Measurements from ENCODE around the gene REV3L.

The REV3L gene

GRCh38 chr6:111338843-111339242 is 144.2 kb downstream of the REV3L start:
- Histone ChIP-seq H3K27me3 (ENCODE audit: insufficient read depth, low read depth) (no peaks in the 10 kb centered on the region), H3K79me2 (ENCODE audit: insufficient read depth, low read depth) (no peaks in the 10 kb centered on the region), H3K9ac (no peak overlapping the region), H3K4me2 (peak overlapping the region; percentile 45), H4K20me1 (ENCODE audit: insufficient read depth) (no peaks in the 10 kb centered on the region), H3K27ac (no peak overlapping the region; the same call in 1 of the 2 replicates), H2AFZ (ENCODE audit: low read depth) (no peak overlapping the region), H3K4me3 (IDR thresholded peaks at IDR 0.05; ENCODE audit: insufficient read depth, low read depth, low read length) (no peak overlapping the region), H3K4me1 (ENCODE audit: low read depth, poor library complexity, severe bottlenecking) (peaks cover 25% of the 10 kb centered on the region), H3K36me3 (ENCODE audit: insufficient read depth) (no peaks in the 10 kb centered on the region)
- no peak for TF ChIP-seq CTCF (conservative IDR thresholded peaks at IDR 0.05; ENCODE audit: low read depth, low read length)

GRCh38 chr6:111337829-111338236 is 145.2 kb downstream of the REV3L start:
- Histone ChIP-seq H3K4me2 (no peak overlapping the region), H3K27me3 (ENCODE audit: insufficient read depth, low read depth) (no peaks in the 10 kb centered on the region), H3K4me1 (ENCODE audit: low read depth, poor library complexity, severe bottlenecking) (peaks cover 25% of the 10 kb centered on the region), H3K36me3 (ENCODE audit: insufficient read depth) (no peaks in the 10 kb centered on the region), H3K9ac (no peak overlapping the region), H4K20me1 (ENCODE audit: insufficient read depth) (no peaks in the 10 kb centered on the region), H3K27ac (no peak overlapping the region), H2AFZ (ENCODE audit: low read depth) (no peak overlapping the region), H3K79me2 (ENCODE audit: insufficient read depth, low read depth) (no peaks in the 10 kb centered on the region), H3K4me3 (IDR thresholded peaks at IDR 0.05; ENCODE audit: insufficient read depth, low read depth, low read length) (no peak overlapping the region)
- TF ChIP-seq CTCF (conservative IDR thresholded peaks at IDR 0.05; ENCODE audit: low read depth, low read length) = no peak

DNA sequence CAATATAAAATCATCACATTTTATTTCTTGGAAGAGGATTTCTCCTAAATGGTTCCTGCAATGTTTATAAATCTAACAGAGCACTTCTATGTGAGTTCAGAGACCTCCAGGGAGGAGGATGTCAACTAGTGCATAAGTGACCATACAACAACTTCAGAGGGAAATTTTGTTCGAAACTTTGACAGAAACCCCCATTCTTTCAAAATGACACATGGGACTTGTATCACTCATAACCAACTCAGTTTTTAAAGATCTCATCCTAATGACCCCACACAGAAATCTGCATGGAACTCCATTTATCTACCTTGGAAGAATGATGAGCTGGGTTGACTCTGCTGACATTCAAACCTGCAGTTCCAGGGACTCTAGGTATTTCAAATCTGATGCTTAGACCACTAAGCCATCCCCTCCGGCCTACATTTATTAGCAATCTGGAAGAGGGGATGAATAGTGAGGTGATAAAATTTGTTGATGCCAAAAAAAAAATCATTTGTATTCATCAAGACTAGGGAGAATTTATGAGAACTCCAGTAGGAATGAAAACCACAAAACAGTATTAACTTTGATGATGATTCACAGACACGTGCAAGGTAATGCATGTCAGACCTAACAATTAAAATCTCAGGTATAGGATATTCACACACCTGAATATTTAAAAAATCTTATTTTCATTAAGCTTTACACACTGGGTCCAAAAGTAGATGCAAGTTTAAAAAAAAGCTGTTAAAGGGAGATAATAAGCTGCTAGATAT is 153.0 kb downstream of the REV3L start:
- Histone ChIP-seq H3K79me2 (ENCODE audit: insufficient read depth, low read depth) (no peaks in the 10 kb centered on the region), H3K36me3 (ENCODE audit: insufficient read depth) (no peaks in the 10 kb centered on the region), H2AFZ (ENCODE audit: low read depth) (no peak overlapping the region), H3K27ac (no peak overlapping the region), H4K20me1 (ENCODE audit: insufficient read depth) (no peaks in the 10 kb centered on the region), H3K4me3 (IDR thresholded peaks at IDR 0.05; ENCODE audit: insufficient read depth, low read depth, low read length) (no peak overlapping the region), H3K9ac (no peak overlapping the region), H3K4me1 (ENCODE audit: low read depth, poor library complexity, severe bottlenecking) (no peaks in the 10 kb centered on the region), H3K27me3 (ENCODE audit: insufficient read depth, low read depth) (no peaks in the 10 kb centered on the region), H3K4me2 (no peak overlapping the region)
- TF ChIP-seq CTCF (conservative IDR thresholded peaks at IDR 0.05; ENCODE audit: low read depth, low read length) = no peak

DNA sequence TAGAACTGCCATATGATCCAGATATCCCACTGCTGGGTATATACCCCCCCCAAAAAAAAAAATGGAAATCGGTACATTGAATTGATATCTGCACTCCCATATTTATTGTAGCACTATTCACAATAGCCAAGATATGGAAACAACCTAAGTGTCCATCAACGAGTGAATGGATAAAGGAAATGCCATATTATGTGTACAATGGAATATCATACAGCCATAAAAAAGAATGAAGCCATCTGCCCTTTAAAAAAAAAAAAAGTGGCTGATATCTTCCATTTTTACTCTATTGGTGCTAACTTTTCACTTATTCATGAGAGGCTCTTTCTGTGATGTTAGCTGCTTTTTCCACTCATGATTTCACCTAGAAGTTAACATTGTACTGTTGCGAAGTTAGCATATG is 156.5 kb downstream of the REV3L start:
- Histone ChIP-seq H3K4me3 (IDR thresholded peaks at IDR 0.05; ENCODE audit: insufficient read depth, low read depth, low read length) (no peak overlapping the region), H3K36me3 (ENCODE audit: insufficient read depth) (no peaks in the 10 kb centered on the region), H4K20me1 (ENCODE audit: insufficient read depth) (no peaks in the 10 kb centered on the region), H2AFZ (ENCODE audit: low read depth) (no peak overlapping the region), H3K4me1 (ENCODE audit: low read depth, poor library complexity, severe bottlenecking) (no peaks in the 10 kb centered on the region), H3K27ac (no peak overlapping the region), H3K79me2 (ENCODE audit: insufficient read depth, low read depth) (no peaks in the 10 kb centered on the region), H3K9ac (no peak overlapping the region), H3K4me2 (no peak overlapping the region), H3K27me3 (ENCODE audit: insufficient read depth, low read depth) (no peaks in the 10 kb centered on the region)
- no peak for TF ChIP-seq CTCF (conservative IDR thresholded peaks at IDR 0.05; ENCODE audit: low read depth, low read length)

Measured in KMS-11 (cell line).